Hepatocyte (in vitro differentiated cells): ENCODE measurements around the gene LRRC3B.

Experiments
- EZH2 ChIP-seq: fragments of 200-600 bp; sonication (generic); IDR thresholded peaks from 2 replicates; pipeline ENCODE4 v1.6.1; 2016; ENCODE audit warnings: antibody characterized with exemption, mild to moderate bottlenecking, borderline replicate concordance
- EZH2phosphoT487 ChIP-seq: fragments of 200-600 bp; sonication (generic); IDR thresholded peaks from one replicate; pipeline ENCODE4 v1.6.1; 2018; ENCODE audit warnings: antibody characterized with exemption, mild to moderate bottlenecking, low read depth, moderate library complexity; ENCODE audit not compliant: unreplicated experiment, severe bottlenecking
- TF ChIP-seq, protein P1 (sequence below): fragments of 200-600 bp; sonication (generic); IDR thresholded peaks from 2 replicates; pipeline ENCODE4 v1.5.1; 2016; ENCODE audit warnings: antibody characterized with exemption, mild to moderate bottlenecking; ENCODE audit not compliant: poor library complexity

- TF ChIP-seq, protein P1, sequence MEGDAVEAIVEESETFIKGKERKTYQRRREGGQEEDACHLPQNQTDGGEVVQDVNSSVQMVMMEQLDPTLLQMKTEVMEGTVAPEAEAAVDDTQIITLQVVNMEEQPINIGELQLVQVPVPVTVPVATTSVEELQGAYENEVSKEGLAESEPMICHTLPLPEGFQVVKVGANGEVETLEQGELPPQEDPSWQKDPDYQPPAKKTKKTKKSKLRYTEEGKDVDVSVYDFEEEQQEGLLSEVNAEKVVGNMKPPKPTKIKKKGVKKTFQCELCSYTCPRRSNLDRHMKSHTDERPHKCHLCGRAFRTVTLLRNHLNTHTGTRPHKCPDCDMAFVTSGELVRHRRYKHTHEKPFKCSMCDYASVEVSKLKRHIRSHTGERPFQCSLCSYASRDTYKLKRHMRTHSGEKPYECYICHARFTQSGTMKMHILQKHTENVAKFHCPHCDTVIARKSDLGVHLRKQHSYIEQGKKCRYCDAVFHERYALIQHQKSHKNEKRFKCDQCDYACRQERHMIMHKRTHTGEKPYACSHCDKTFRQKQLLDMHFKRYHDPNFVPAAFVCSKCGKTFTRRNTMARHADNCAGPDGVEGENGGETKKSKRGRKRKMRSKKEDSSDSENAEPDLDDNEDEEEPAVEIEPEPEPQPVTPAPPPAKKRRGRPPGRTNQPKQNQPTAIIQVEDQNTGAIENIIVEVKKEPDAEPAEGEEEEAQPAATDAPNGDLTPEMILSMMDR, result no peak
- no peak for TF ChIP-seq EZH2
- TF ChIP-seq EZH2phosphoT487, result no peak
Measured at GRCh38 chr3:26638113-26638512, 15.5 kb downstream of the LRRC3B start.
